Adrenal gland (tissue), 5 donors: ENCODE data around the gene INAFM2.

Experiments
- CTCF ChIP-seq, 6 experiments: fragments of 450-650 bp in 4 of 6; fragments of 200-600 bp in 2 of 6; sonication (generic) in 1 of 6; IDR thresholded peaks; 1 replicate in 5 of 6; 2 replicates in 1 of 6; pipeline versions ENCODE4 v1.5.1 to v1.8.0; 2016 to 2021; ENCODE audit warnings: antibody characterized with exemption in 6 of 6, mild to moderate bottlenecking in 2 of 6, moderate library complexity in 1 of 6
- POLR2A ChIP-seq, 2 donors: fragments of 450-650 bp; IDR thresholded peaks; one replicate each; pipeline ENCODE4 v1.6.1; 2017; ENCODE audit warnings: antibody characterized with exemption in 2 of 2, mild to moderate bottlenecking in 2 of 2, moderate library complexity in 1 of 2
- donor health status: DM: no; HTN: no; CAD: no.

GRCh38 chr15:40343512-40343911 is 20.0 kb downstream of the INAFM2 start:
- TF ChIP-seq CTCF (IDR thresholded peaks at IDR 0.05), result no peak
- TF ChIP-seq POLR2A (IDR thresholded peaks at IDR 0.05), result no peak
